ENCODE results near the gene CAV2. TPM values are rescaled to one million over a fixed set of nuclear protein-coding genes. Genes with fewer than 3 reads are reported as not detected.

The CAV2 gene
- total and polyA plus RNA-seq, 2 of the 13 experiments (the other 11 are each of a cell fraction or from before 2014, with no cell fraction given): 0.09 to 0.18 TPM

GRCh38 chr7:116552602-116553001 is 53.1 kb downstream of the CAV2 start:
- Histone ChIP-seq H3K36me3 (replicated peaks in 1 of 2; ENCODE audit: control insufficient read depth in 1 of 2, insufficient read depth in 2 of 2, low read length in 2 of 2) (no peaks in the 10 kb centered on the region), H3K27ac (ENCODE audit: extremely low read length, insufficient read depth, low read length) (no peak overlapping the region), H3K9me3 (ENCODE audit: low read length) (no peaks in the 10 kb centered on the region), H3K9ac (ENCODE audit: insufficient read depth, low read depth, low read length) (no peak overlapping the region), H2AFZ (ENCODE audit: low read length) (no peak overlapping the region), H3K79me2 (ENCODE audit: insufficient read depth, low read length) (no peaks in the 10 kb centered on the region), H3K27me3 (ENCODE audit: control insufficient read depth in 1 of 2, insufficient read depth in 2 of 2, low read length in 2 of 2) (no peaks in the 10 kb centered on the region), H3K4me3 (replicated peaks in 1 of 3; ENCODE audit: insufficient read depth in 1 of 3, low read depth in 2 of 3, low read length in 3 of 3) (no peak overlapping the region), H3K4me2 (ENCODE audit: low read depth, low read length) (no peak overlapping the region), H3K4me1 (ENCODE audit: insufficient read depth, low read length) (no peaks in the 10 kb centered on the region), H4K20me1 (ENCODE audit: insufficient read depth, low read length) (no peaks in the 10 kb centered on the region)
- no peak for ATAC-seq
- ChIA-PET CTCF (ENCODE audit: low intra/inter-chr PET ratio, low total read pairs) (no interaction called here), POLR2A (no interaction called here)
- BruUV-seq (replicated peaks): no TSS peak
- in situ Hi-C loops (cut with HindIII; ENCODE audit: extremely low pct_ligation_motif_present, low pct_unique_long_range_greater_than_20kb) (no loop called here), intact Hi-C loops (cut with micrococcal nuclease; ENCODE audit: unreplicated experiment) (no loop called here)
- 43% methylated on average over 1 of the region's 1 CpG for WGBS (ENCODE audit: low lambda C conversion rate)
- no peak for FAIRE-seq
- TF ChIP-seq POLR2AphosphoS2 (IDR thresholded peaks at IDR 0.05; ENCODE audit: low read depth, low read length): no peak
- TF ChIP-seq GLI4 (CRISPR knock-in tag; IDR thresholded peaks at IDR 0.05; ENCODE audit: borderline replicate concordance): no peak
- no peak for TF ChIP-seq UBTF (CRISPR knock-in tag; IDR thresholded peaks at IDR 0.05)
- TF ChIP-seq ZNF546 (CRISPR knock-in tag; conservative IDR thresholded peaks at IDR 0.05): no peak
- TF ChIP-seq MLLT10 (CRISPR knock-in tag; IDR thresholded peaks at IDR 0.05): no peak
- no peak for TF ChIP-seq ZMYM3 (CRISPR knock-in tag; IDR thresholded peaks at IDR 0.05)
- no peak for DNase-seq (ENCODE audit: low spot score)

Measured in HepG2 (cell line).